Gastrocnemius medialis (tissue), 4 donors: ENCODE data around the gene NDUFAF8.

ENCODE experiments used
- POLR2A ChIP-seq, 2 donors: fragments of 450-650 bp; IDR thresholded peaks; one replicate each; pipeline ENCODE4 v1.6.1; 2017; ENCODE audit warnings: antibody characterized with exemption in 2 of 2, mild to moderate bottlenecking in 2 of 2, moderate library complexity in 2 of 2
- TF ChIP-seq, protein P1 (sequence below), 5 experiments: fragments of 450-650 bp in 3 of 5; fragments of 200-600 bp in 2 of 5; sonication (generic) in 2 of 5; IDR thresholded peaks in 4 of 5; conservative IDR thresholded peaks in 1 of 5; 1 replicate in 4 of 5; 2 replicates in 1 of 5; pipeline ENCODE4 v1.5.1; 2016 to 2019; ENCODE audit warnings: antibody characterized with exemption in 5 of 5, mild to moderate bottlenecking in 3 of 5, moderate library complexity in 3 of 5

DNA sequence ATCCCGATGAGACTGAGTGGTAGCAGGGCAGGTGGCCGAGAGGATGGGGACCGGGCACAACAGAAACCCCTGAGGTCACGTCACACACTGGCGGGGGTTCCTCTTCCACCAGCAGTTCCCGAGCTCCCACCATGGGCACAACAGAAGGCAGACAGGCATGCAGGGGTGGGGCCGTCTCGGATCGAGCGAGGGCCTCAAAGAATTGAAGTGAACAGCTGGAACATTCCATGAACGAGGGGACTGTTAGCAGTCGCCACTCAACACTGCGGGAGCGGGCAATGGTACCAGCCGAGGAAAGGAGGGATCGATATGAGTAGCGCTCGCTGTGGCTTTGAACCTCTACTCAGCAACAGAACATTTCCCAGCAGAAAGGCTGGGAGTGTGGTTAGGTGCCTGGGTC is 21.6 kb upstream of the NDUFAF8 start:
- TF ChIP-seq, protein P1, sequence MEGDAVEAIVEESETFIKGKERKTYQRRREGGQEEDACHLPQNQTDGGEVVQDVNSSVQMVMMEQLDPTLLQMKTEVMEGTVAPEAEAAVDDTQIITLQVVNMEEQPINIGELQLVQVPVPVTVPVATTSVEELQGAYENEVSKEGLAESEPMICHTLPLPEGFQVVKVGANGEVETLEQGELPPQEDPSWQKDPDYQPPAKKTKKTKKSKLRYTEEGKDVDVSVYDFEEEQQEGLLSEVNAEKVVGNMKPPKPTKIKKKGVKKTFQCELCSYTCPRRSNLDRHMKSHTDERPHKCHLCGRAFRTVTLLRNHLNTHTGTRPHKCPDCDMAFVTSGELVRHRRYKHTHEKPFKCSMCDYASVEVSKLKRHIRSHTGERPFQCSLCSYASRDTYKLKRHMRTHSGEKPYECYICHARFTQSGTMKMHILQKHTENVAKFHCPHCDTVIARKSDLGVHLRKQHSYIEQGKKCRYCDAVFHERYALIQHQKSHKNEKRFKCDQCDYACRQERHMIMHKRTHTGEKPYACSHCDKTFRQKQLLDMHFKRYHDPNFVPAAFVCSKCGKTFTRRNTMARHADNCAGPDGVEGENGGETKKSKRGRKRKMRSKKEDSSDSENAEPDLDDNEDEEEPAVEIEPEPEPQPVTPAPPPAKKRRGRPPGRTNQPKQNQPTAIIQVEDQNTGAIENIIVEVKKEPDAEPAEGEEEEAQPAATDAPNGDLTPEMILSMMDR (IDR thresholded peaks at IDR 0.05 in 4 of 5, conservative IDR thresholded peaks at IDR 0.05 in 1 of 5) = no peak
- TF ChIP-seq POLR2A (IDR thresholded peaks at IDR 0.05) = no peak
